Muscle layer of colon (tissue), 2 donors: Measurements from ENCODE around the gene CTNNBIP1.

Experiments
- H3K27ac ChIP-seq: one replicate; pipeline ENCODE4 v1.7.0; 2013; ENCODE audit warnings: low read depth, mild to moderate bottlenecking, low read length, moderate library complexity
- H3K27me3 ChIP-seq, 2 donors: one replicate each; pipeline ENCODE4 v1.7.0; 2013; ENCODE audit warnings: low read length in 2 of 2, mild to moderate bottlenecking in 2 of 2; ENCODE audit not compliant: insufficient read depth in 2 of 2, control insufficient read depth in 1 of 2
- H3K36me3 ChIP-seq: one replicate; pipeline ENCODE4 v1.7.0; 2013; ENCODE audit warnings: mild to moderate bottlenecking, low read length; ENCODE audit not compliant: insufficient read depth
- H3K4me1 ChIP-seq: one replicate; pipeline ENCODE4 v1.7.0; 2013; ENCODE audit warnings: mild to moderate bottlenecking, low read length; ENCODE audit not compliant: insufficient read depth
- H3K4me3 ChIP-seq, 2 donors: one replicate each; pipeline ENCODE4 v1.7.0; 2013; ENCODE audit warnings: low read length in 2 of 2, low read depth in 1 of 2, mild to moderate bottlenecking in 1 of 2, moderate library complexity in 1 of 2
- H3K9ac ChIP-seq: one replicate; pipeline ENCODE4 v1.7.0; 2013; ENCODE audit warnings: low read length
- H3K9me3 ChIP-seq: one replicate; pipeline ENCODE4 v1.7.0; 2013; ENCODE audit warnings: mild to moderate bottlenecking, low read length
- donor health status: abdominal sarcoma.
- donor health status: Adenocarcinoma of cecum.

CTNNBIP1 gene

GRCh38 chr1:9886092-9886742 is 23.9 kb downstream of the CTNNBIP1 start:
- no peak overlapping the region for H3K4me3 ChIP-seq
- H3K4me1 ChIP-seq, result peaks cover 19% of the 10 kb centered on the region
- no peaks in the 10 kb centered on the region for H3K36me3 ChIP-seq
- H3K9ac ChIP-seq, result no peak overlapping the region
- H3K9me3 ChIP-seq, result no peaks in the 10 kb centered on the region
- no peaks in the 10 kb centered on the region for H3K27me3 ChIP-seq
- no peak overlapping the region for H3K27ac ChIP-seq

GRCh38 chr1:9884805-9885204 is 25.3 kb downstream of the CTNNBIP1 start:
- Histone ChIP-seq H3K9me3 (no peaks in the 10 kb centered on the region), H3K36me3 (no peaks in the 10 kb centered on the region), H3K4me1 (peaks cover 5% of the 10 kb centered on the region), H3K27ac (no peak overlapping the region), H3K9ac (no peak overlapping the region), H3K27me3 (no peaks in the 10 kb centered on the region), H3K4me3 (no peak overlapping the region)

GRCh38 chr1:9883585-9884449 is 26.3 kb downstream of the CTNNBIP1 start:
- H3K4me1 ChIP-seq, result no peaks in the 10 kb centered on the region
- H3K9ac ChIP-seq, result no peak overlapping the region
- no peak overlapping the region for H3K27ac ChIP-seq
- H3K27me3 ChIP-seq, result no peaks in the 10 kb centered on the region
- H3K9me3 ChIP-seq, result no peaks in the 10 kb centered on the region
- H3K36me3 ChIP-seq, result no peaks in the 10 kb centered on the region
- H3K4me3 ChIP-seq, result no peak overlapping the region

- H3K27ac ChIP-seq, result no peak overlapping the region
- no peak overlapping the region for H3K4me3 ChIP-seq
- no peak overlapping the region for H3K9ac ChIP-seq
- H3K4me1 ChIP-seq, result no peaks in the 10 kb centered on the region
- no peaks in the 10 kb centered on the region for H3K27me3 ChIP-seq
- no peaks in the 10 kb centered on the region for H3K36me3 ChIP-seq
- no peaks in the 10 kb centered on the region for H3K9me3 ChIP-seq
Measured at GRCh38 chr1:9882945-9883303, 27.1 kb downstream of the CTNNBIP1 start.

GRCh38 chr1:9882296-9882944 is 27.6 kb downstream of the CTNNBIP1 start:
- H3K27ac ChIP-seq, result no peak overlapping the region
- H3K9ac ChIP-seq, result no peak overlapping the region
- no peak overlapping the region for H3K4me3 ChIP-seq
- H3K4me1 ChIP-seq, result no peaks in the 10 kb centered on the region
- no peaks in the 10 kb centered on the region for H3K36me3 ChIP-seq
- no peaks in the 10 kb centered on the region for H3K27me3 ChIP-seq
- no peaks in the 10 kb centered on the region for H3K9me3 ChIP-seq

- Histone ChIP-seq H3K27ac (no peak overlapping the region), H3K9ac (no peak overlapping the region), H3K4me3 (no peak overlapping the region), H3K9me3 (no peaks in the 10 kb centered on the region), H3K4me1 (no peaks in the 10 kb centered on the region), H3K36me3 (no peaks in the 10 kb centered on the region), H3K27me3 (no peaks in the 10 kb centered on the region)
Measured at GRCh38 chr1:9881838-9882249, 28.2 kb downstream of the CTNNBIP1 start.

GRCh38 chr1:9878404-9878803 is 31.7 kb downstream of the CTNNBIP1 start:
- no peaks in the 10 kb centered on the region for H3K36me3 ChIP-seq
- no peak overlapping the region for H3K27ac ChIP-seq
- H3K9me3 ChIP-seq, result no peaks in the 10 kb centered on the region
- peaks cover 3% of the 10 kb centered on the region for H3K4me1 ChIP-seq
- no peak overlapping the region for H3K4me3 ChIP-seq
- no peaks in the 10 kb centered on the region for H3K27me3 ChIP-seq
- no peak overlapping the region for H3K9ac ChIP-seq

- Histone ChIP-seq H3K27me3 (no peaks in the 10 kb centered on the region), H3K36me3 (no peaks in the 10 kb centered on the region), H3K4me3 (no peak overlapping the region), H3K4me1 (peaks cover 3% of the 10 kb centered on the region), H3K9ac (no peak overlapping the region), H3K9me3 (no peaks in the 10 kb centered on the region), H3K27ac (no peak overlapping the region)
Measured at GRCh38 chr1:9877962-9878361, 32.1 kb downstream of the CTNNBIP1 start.

- H3K36me3 ChIP-seq, result no peaks in the 10 kb centered on the region
- peak overlapping the region; percentile 53 for H3K27ac ChIP-seq
- H3K27me3 ChIP-seq, result no peaks in the 10 kb centered on the region
- H3K9me3 ChIP-seq, result no peaks in the 10 kb centered on the region
- peaks cover 3% of the 10 kb centered on the region for H3K4me1 ChIP-seq
- peak overlapping the region in 1 of 2 donors; percentile 47 for H3K4me3 ChIP-seq
- H3K9ac ChIP-seq, result peak overlapping the region; percentile 4
Measured at GRCh38 chr1:9875636-9876000, 34.5 kb downstream of the CTNNBIP1 start.

- H3K9me3 ChIP-seq, result no peaks in the 10 kb centered on the region
- peaks cover 3% of the 10 kb centered on the region for H3K4me1 ChIP-seq
- H3K9ac ChIP-seq, result peak overlapping the region; percentile 4
- peaks cover 4% of the 10 kb centered on the region for H3K36me3 ChIP-seq
- H3K27me3 ChIP-seq, result no peaks in the 10 kb centered on the region
- H3K4me3 ChIP-seq, result peak overlapping the region in 1 of 2 donors; percentile 47
- H3K27ac ChIP-seq, result peak overlapping the region; percentile 53
Measured at GRCh38 chr1:9874959-9875635, 35.0 kb downstream of the CTNNBIP1 start.

GRCh38 chr1:9874412-9874811 is 35.7 kb downstream of the CTNNBIP1 start:
- H3K4me1 ChIP-seq, result peaks cover 3% of the 10 kb centered on the region
- no peak overlapping the region for H3K27ac ChIP-seq
- no peaks in the 10 kb centered on the region for H3K9me3 ChIP-seq
- H3K27me3 ChIP-seq, result no peaks in the 10 kb centered on the region
- peaks cover 11% of the 10 kb centered on the region for H3K36me3 ChIP-seq
- no peak overlapping the region for H3K9ac ChIP-seq
- H3K4me3 ChIP-seq, result no peak overlapping the region
